GM11168 (cell line): ENCODE measurements around the gene PXMP4.

Experiments
- in situ Hi-C: fragments of 300-500 bp; cut with MboI; formaldehyde crosslinking; loops from one replicate; pipeline ENCODE4 v1.12.0; 2022; ENCODE audit warnings: low sequenced_read_pairs; ENCODE audit not compliant: unreplicated experiment

Gene PXMP4

DNA sequence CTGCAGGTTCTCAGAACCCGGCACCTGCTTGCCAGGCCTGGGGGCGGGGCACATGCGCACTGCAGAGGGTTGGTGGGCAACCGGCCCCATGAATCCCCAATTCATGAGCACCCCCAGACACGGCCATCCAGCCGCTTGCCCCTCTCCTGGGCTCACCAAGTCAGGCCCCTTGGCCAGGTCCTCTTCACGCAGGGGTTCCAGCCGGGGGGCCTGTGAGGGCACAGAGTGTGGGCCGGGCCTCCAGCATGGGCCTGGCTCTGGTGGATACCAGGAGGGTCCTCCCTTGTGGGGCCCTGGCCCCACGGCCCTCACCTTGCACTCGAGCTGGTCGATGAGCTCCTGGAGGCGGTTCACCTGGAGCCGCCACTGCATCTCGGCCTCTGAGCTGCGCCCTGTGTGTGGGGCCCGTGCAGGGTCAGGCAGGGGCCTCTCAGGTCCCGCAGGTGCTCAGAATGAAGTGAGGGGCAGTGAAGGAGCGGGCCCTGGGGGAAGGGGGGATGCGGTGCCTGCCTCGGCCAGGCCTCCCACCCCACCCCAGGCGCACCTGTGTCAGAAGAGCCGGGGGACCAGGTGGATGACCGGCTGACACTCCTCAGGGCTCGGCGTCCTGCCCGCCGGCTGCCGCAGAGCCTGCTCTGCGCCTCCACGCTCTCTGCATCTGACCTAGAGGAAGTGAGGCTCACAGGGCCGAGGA is 60.6 kb downstream of the PXMP4 start:
- in situ Hi-C loops, result no loop called here

- in situ Hi-C loops, result no loop called here
Measured at GRCh38 chr20:33658929-33659328, 61.2 kb downstream of the PXMP4 start.

DNA sequence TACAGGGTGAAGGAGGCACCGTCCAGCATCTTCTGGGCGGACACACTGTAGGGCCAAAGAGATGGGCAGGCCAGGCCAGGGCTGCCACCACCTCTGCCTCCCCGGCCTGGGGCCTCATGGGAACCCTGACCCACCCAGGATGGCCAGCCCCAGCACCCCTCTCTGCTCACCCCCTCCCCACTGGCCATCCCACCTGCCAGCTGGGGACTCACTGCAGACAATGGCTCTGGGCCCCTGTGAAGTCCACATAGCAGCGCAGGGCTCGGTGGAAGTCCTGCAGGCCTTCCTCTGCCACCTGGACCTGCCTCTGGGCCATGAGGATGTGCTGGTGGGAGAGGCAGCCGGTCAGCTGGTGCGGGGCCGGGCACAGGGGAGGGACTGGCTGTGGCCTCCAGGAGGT is 61.6 kb downstream of the PXMP4 start:
- in situ Hi-C loops, result no loop called here

- in situ Hi-C loops, result no loop called here
Measured at GRCh38 chr20:33657704-33658095, 62.4 kb downstream of the PXMP4 start.

- in situ Hi-C loops, result no loop called here
Measured at GRCh38 chr20:33656783-33657703, 63.1 kb downstream of the PXMP4 start.

- in situ Hi-C loops, result no loop called here
Measured at GRCh38 chr20:33656010-33656782, 63.9 kb downstream of the PXMP4 start.

DNA sequence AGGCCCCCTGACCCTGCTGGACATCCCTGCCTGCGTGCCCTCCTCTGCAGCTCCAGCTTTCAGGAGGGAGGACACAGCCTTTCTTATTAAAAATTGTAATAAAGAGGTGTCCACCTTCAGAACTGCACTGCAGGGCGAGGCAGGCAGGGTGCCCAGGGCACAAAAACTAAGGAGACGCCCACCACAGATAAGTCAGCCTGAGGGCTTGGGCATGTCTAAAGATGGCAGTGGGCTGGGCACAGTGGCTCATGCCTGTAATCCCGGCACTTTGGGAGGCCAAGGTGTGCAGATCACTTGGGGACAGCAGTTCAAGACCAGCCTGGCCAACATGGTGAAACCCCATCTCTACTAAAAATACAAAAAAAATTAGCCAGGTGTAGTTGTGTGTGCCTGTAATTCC is 64.9 kb downstream of the PXMP4 start:
- in situ Hi-C loops, result no loop called here

DNA sequence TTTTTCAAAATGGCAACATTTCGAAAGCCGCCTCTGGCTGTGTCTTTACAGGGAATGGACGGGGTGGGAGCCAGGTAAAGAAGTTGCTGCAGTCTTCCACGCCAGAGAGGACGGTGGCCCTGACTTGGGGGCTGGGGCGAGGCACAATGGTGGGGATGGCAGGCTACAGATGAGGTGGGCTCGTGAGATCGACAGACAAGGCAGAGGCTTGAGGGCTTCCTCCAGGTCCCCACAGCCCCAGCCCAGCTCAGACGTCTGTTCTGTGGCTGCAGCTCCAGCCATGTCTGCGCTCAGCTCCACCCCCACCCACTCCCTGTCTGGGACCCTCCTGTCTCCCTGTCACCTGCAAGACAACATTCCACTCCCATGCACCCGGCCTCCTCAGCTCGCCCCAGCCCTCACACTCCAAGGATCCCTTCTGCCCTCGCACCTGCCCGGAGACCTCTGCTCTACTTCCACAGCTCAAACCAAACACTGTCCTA is 65.4 kb downstream of the PXMP4 start:
- in situ Hi-C loops, result loop anchor here (5.0 kb wide), 1 partner anchor 187 kb away; no protein-coding TSS in a partner anchor

- in situ Hi-C loops, result loop anchor here (5.0 kb wide), 1 partner anchor 187 kb away; no protein-coding TSS in a partner anchor
Measured at GRCh38 chr20:33653900-33654596, 66.1 kb downstream of the PXMP4 start.

DNA sequence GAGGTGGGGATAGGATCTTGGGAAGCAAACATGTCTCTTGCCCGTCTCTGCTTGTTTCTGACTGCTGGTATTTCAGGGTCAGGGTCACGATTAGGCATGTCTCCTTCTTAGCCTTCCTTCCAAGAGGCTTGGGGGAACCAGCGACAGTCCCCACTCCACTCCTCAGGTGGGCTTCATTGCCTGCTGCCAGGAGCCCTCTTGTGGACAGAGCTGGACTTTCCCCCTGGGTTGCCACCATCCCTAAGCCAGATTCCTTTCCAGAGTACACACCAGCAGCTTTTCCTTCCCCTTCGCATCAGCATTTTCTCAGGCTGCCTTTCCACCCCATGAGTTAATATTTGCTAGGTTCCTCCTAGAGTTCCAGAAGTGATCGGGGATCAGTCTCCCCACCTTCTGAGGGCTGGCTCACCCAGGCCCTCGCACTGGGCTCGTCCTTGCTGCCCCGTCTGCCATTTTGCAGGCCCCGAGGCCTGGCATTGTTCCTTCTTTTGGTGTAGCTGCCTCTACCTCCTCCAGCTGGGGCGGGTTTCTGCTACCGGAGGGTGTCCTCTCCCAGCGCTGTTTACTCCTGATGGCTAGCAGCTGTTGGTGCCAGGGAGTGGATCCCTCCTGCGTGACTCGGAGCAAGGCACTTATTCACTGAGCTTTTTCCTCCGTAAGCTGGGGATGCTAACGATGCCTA is 66.8 kb downstream of the PXMP4 start:
- in situ Hi-C loops, result loop anchor here (5.0 kb wide), 1 partner anchor 186 kb away; no protein-coding TSS in a partner anchor
